ENCODE data around the gene MIP. TPM values are rescaled to one million over a fixed set of nuclear protein-coding genes. Genes with fewer than 3 reads are reported as not detected.
"Not testable (repeated sequence)": the region's sequence is repeated elsewhere in the genome, so short reads cannot be mapped to it uniquely, and the experiment has no call there.

MIP gene
- total RNA-seq, 1 experiment from 2014 or later, result 0.17 TPM

- H2AFZ ChIP-seq (ENCODE audit: low read length); H3K56ac ChIP-seq (ENCODE audit: insufficient read length, low read depth, low read length): not testable (repeated sequence)
Observed at GRCh38 chr12:56496704-56497103, 42.2 kb upstream of the MIP start.

DNA sequence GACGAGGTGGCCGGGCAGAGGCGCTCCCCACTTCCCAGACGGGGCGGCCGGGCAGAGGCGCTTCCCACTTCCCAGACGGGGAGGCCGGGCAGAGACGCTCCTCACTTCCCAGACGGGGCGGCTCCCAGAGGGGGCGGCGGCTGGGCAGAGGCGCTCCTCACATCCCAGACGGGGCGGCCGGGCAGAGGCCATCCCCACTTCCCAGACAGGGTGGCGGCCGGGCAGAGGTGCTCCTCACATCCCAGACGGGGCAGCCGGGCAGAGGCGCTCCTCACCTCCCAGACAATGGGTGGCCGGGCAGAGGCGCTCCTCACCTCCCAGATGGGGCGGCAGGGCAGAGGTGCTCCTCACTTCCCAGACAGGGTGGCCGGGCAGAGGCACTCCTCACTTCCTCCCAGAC lies 40.0 kb upstream of the MIP start:
- not testable (repeated sequence) for H3K79me1 ChIP-seq (ENCODE audit: insufficient read depth, low read depth, low read length, poor library complexity, severe bottlenecking); H4K91ac ChIP-seq (ENCODE audit: insufficient read length, low read depth, low read length); H3T11ph ChIP-seq (ENCODE audit: low read length); H2AK5ac ChIP-seq (ENCODE audit: insufficient read length, low read length); H2BK20ac ChIP-seq (ENCODE audit: low read depth, low read length, poor library complexity, severe bottlenecking); H3K27ac Mint-ChIP-seq; H3K9me3 ChIP-seq (ENCODE audit: control insufficient read depth, low read depth, low read length); H2BK12ac ChIP-seq (ENCODE audit: insufficient read length, low read depth, low read length); H4K5ac ChIP-seq (ENCODE audit: insufficient read length, low read depth, low read length); H3K14ac ChIP-seq (ENCODE audit: insufficient read depth, low read length); H3K9ac ChIP-seq (ENCODE audit: extremely low read depth, insufficient read length, low read length); H3K4me3 Mint-ChIP-seq; H2BK15ac ChIP-seq (ENCODE audit: low read depth, low read length); H3K36me3 Mint-ChIP-seq (ENCODE audit: insufficient read depth in 1 of 3, low read depth in 3 of 3); H2BK120ac ChIP-seq (ENCODE audit: low read depth, low read length, poor library complexity, severe bottlenecking); H3K79me2 ChIP-seq (ENCODE audit: insufficient read depth, low read length); H3K23me2 ChIP-seq (ENCODE audit: insufficient read length, low read depth, low read length, poor library complexity, severe bottlenecking); H2AFZ ChIP-seq (ENCODE audit: low read length); H3K27ac ChIP-seq (ENCODE audit: insufficient read length, low read depth, low read length); H4K8ac ChIP-seq (replicated peaks; ENCODE audit: insufficient read length, low read depth, low read length); H3K27me3 ChIP-seq (ENCODE audit: insufficient read depth, low read length); H3K56ac ChIP-seq (ENCODE audit: insufficient read length, low read depth, low read length); H3K23ac ChIP-seq (ENCODE audit: insufficient read length, low read depth, low read length); H3K18ac ChIP-seq (ENCODE audit: insufficient read length, low read depth, low read length); H3K4me2 ChIP-seq (ENCODE audit: insufficient read depth, insufficient read length, low read length); H3K4me1 ChIP-seq (ENCODE audit: insufficient read depth, low read length); H2BK5ac ChIP-seq (ENCODE audit: insufficient read length, low read length); H3K4ac ChIP-seq (ENCODE audit: low read depth, low read length); H4K20me1 ChIP-seq (ENCODE audit: control insufficient read depth, insufficient read depth, insufficient read length)
- peak; percentile 24 for DNase-seq
- H3K9me3 Mint-ChIP-seq, result peaks cover 27 to 31% of the 10 kb centered on the region in 2 experiments
- WGBS (ENCODE audit: extremely low coverage, insufficient read length, low lambda C conversion rate), result no CpG with 5 or more reads among the region's 27 CpGs
- H3K4me1 Mint-ChIP-seq, result peaks cover 11% of the 10 kb centered on the region in 2 experiments
- H3K27me3 Mint-ChIP-seq (ENCODE audit: low read depth), result peaks cover 58% of the 10 kb centered on the region

More at GRCh38 chr12:56496704-56497103, 42.2 kb upstream of the MIP start:
- WGBS (ENCODE audit: extremely low coverage, insufficient read length, low lambda C conversion rate), result no CpG with 5 or more reads among the region's 17 CpGs
- H3K9me3 Mint-ChIP-seq, result peaks cover 30 to 34% of the 10 kb centered on the region in 2 experiments
- not testable (repeated sequence) for H2BK12ac ChIP-seq (ENCODE audit: insufficient read length, low read depth, low read length); H2AK5ac ChIP-seq (ENCODE audit: insufficient read length, low read length); H3K27ac ChIP-seq (ENCODE audit: insufficient read length, low read depth, low read length); H3K4me2 ChIP-seq (ENCODE audit: insufficient read depth, insufficient read length, low read length); H3K4me1 ChIP-seq (ENCODE audit: insufficient read depth, low read length); H3K9me3 ChIP-seq (ENCODE audit: control insufficient read depth, low read depth, low read length); H2BK120ac ChIP-seq (ENCODE audit: low read depth, low read length, poor library complexity, severe bottlenecking); H3K23me2 ChIP-seq (ENCODE audit: insufficient read length, low read depth, low read length, poor library complexity, severe bottlenecking); H4K20me1 ChIP-seq (ENCODE audit: control insufficient read depth, insufficient read depth, insufficient read length); H3K27me3 ChIP-seq (ENCODE audit: insufficient read depth, low read length); H2BK20ac ChIP-seq (ENCODE audit: low read depth, low read length, poor library complexity, severe bottlenecking); H4K91ac ChIP-seq (ENCODE audit: insufficient read length, low read depth, low read length); H2BK5ac ChIP-seq (ENCODE audit: insufficient read length, low read length); H4K8ac ChIP-seq (replicated peaks; ENCODE audit: insufficient read length, low read depth, low read length); H3K14ac ChIP-seq (ENCODE audit: insufficient read depth, low read length); H4K5ac ChIP-seq (ENCODE audit: insufficient read length, low read depth, low read length); H3K18ac ChIP-seq (ENCODE audit: insufficient read length, low read depth, low read length); H3K79me1 ChIP-seq (ENCODE audit: insufficient read depth, low read depth, low read length, poor library complexity, severe bottlenecking); H3K27ac Mint-ChIP-seq; H3T11ph ChIP-seq (ENCODE audit: low read length); H3K9ac ChIP-seq (ENCODE audit: extremely low read depth, insufficient read length, low read length); H3K4ac ChIP-seq (ENCODE audit: low read depth, low read length); H3K23ac ChIP-seq (ENCODE audit: insufficient read length, low read depth, low read length); H2BK15ac ChIP-seq (ENCODE audit: low read depth, low read length); H3K79me2 ChIP-seq (ENCODE audit: insufficient read depth, low read length)
- H3K4me1 Mint-ChIP-seq, result peaks cover 11% of the 10 kb centered on the region in 2 experiments
- peaks cover 5 to 13% (median 10%) of the 10 kb centered on the region in 3 experiments; a peak in 6 of 7 replicates for H3K36me3 Mint-ChIP-seq (ENCODE audit: insufficient read depth in 1 of 3, low read depth in 3 of 3)
- peak; percentile 65 for DNase-seq
- H3K4me3 Mint-ChIP-seq, result 0 out of 5 replicates have a peak overlapping the region, but pooled peaks of 1 of the 2 experiments have one; percentile 12
- TF ChIP-seq CTCF (conservative IDR thresholded peaks at IDR 0.05), result peak; percentile 55
- peaks cover 53% of the 10 kb centered on the region for H3K27me3 Mint-ChIP-seq (ENCODE audit: low read depth)
